Vagina (tissue), 2 donors: ENCODE measurements around the gene ANKEF1.

Source experiments
- POLR2A ChIP-seq, 2 donors: fragments of 450-650 bp; IDR thresholded peaks; one replicate each; pipeline ENCODE4 v1.6.1; 2017; ENCODE audit warnings: antibody characterized with exemption in 2 of 2, mild to moderate bottlenecking in 2 of 2, moderate library complexity in 2 of 2
- TF ChIP-seq, protein P1 (sequence below), 3 experiments: fragments of 450-650 bp in 2 of 3; fragments of 200-600 bp in 1 of 3; sonication (generic) in 1 of 3; IDR thresholded peaks; one replicate each; pipeline ENCODE4 v1.5.1; 2017 to 2019; ENCODE audit warnings: antibody characterized with exemption in 3 of 3, mild to moderate bottlenecking in 2 of 3, moderate library complexity in 2 of 3

DNA sequence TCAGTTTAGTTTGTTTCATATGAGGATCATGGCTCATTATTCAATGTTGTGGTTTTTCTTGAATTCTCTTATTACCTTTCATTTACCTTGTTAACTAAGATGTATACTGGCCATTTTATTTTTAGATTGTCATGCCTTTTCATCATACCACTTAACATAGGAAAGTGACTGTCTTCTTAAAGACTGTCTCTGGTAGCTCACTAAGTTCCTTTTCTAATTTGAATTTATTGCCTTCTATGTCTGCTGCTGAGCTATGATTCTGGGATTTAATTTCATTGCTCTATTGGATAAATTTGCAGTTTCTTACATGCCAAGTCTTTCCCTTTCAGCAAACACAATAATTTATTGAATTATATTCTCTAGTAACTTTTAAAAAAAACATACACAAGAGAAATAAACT is 49.5 kb upstream of the ANKEF1 start:
- TF ChIP-seq, protein P1, sequence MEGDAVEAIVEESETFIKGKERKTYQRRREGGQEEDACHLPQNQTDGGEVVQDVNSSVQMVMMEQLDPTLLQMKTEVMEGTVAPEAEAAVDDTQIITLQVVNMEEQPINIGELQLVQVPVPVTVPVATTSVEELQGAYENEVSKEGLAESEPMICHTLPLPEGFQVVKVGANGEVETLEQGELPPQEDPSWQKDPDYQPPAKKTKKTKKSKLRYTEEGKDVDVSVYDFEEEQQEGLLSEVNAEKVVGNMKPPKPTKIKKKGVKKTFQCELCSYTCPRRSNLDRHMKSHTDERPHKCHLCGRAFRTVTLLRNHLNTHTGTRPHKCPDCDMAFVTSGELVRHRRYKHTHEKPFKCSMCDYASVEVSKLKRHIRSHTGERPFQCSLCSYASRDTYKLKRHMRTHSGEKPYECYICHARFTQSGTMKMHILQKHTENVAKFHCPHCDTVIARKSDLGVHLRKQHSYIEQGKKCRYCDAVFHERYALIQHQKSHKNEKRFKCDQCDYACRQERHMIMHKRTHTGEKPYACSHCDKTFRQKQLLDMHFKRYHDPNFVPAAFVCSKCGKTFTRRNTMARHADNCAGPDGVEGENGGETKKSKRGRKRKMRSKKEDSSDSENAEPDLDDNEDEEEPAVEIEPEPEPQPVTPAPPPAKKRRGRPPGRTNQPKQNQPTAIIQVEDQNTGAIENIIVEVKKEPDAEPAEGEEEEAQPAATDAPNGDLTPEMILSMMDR (IDR thresholded peaks at IDR 0.05): no peak
- TF ChIP-seq POLR2A (IDR thresholded peaks at IDR 0.05): no peak
